SJCRH30 (cell line): ENCODE results near the gene ACTR3C. TPM values are rescaled to one million over a fixed set of nuclear protein-coding genes. Genes with fewer than 3 reads are reported as not detected.

ENCODE experiments used
- DNase-seq, 2 experiments: peaks; one replicate each; pipeline ENCODE4 v3.0.0-alpha.2; 2015 to 2020
- H3K27ac ChIP-seq: fragments of 250-450 bp; sonication (Bioruptor Pico); 2 replicates; pipeline ENCODE4 v1.5.1; 2020; ENCODE audit warnings: mild to moderate bottlenecking, moderate library complexity
- H3K27me3 ChIP-seq: fragments of 250-450 bp; sonication (Bioruptor Pico); 2 replicates; pipeline ENCODE4 v1.5.1; 2020; ENCODE audit warnings: mild to moderate bottlenecking, moderate library complexity
- H3K36me3 ChIP-seq: fragments of 250-450 bp; sonication (Bioruptor Pico); 2 replicates; pipeline ENCODE4 v1.5.1; 2020; ENCODE audit warnings: mild to moderate bottlenecking, moderate library complexity
- H3K4me1 ChIP-seq: fragments of 250-450 bp; sonication (Bioruptor Pico); 2 replicates; pipeline ENCODE4 v1.5.1; 2020; ENCODE audit warnings: mild to moderate bottlenecking, moderate library complexity
- H3K4me3 ChIP-seq: fragments of 250-450 bp; sonication (Bioruptor Pico); 2 replicates; pipeline ENCODE4 v1.5.1; 2020; ENCODE audit warnings: mild to moderate bottlenecking, moderate library complexity
- H3K9me3 ChIP-seq: fragments of 250-450 bp; sonication (Bioruptor Pico); replicated peaks from 2 replicates; pipeline ENCODE4 v1.5.1; 2020; ENCODE audit warnings: mild to moderate bottlenecking, moderate library complexity
- total RNA-seq: library from RNA; depleted of rRNA; stranded (reverse); fragments of >200 nt; shearing (Covaris generic); gene quantifications from 2 replicates; pipeline ENCODE4 v1.2.3, GENCODE V29; 2014

ACTR3C gene
- total RNA-seq, 1 experiment from 2014 or later, result 4.6 TPM

DNA sequence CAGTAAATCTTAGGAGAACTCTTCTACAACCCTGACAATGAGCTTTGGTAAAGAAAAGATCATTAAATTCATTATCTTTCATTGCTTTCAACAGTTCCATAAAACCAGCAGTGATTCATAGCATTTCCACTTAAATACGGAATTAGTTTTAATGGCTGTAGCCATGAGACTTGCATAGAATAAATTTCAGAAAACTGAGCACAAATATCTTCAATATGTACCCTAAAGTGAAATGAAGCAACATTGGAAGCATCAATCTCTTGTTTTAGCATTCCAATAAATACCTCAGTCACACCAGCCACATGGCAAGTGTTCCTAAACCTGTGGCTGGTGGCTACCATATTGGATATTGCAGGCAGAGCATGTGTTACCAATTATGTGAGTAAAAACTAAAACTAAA is 21.7 kb upstream of the ACTR3C start:
- H3K36me3 ChIP-seq, result no peaks in the 10 kb centered on the region

DNA sequence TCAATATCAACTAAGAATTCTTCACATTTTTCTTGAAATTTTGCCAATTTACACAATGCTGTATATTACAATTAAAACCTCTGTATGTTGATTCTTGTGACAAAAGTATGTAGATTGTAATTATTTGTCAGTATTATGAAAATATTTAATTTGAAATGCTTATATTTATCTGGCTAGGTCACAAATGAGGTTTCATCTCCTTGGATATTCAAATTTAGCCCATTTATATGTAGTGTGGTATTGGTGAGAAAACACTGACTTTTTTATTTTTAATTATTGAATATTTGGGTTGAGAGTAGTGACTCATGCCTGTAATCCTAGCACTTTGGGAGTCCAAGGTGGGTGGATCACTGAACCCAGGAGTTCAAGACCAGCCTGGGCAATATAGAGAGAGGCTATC is 21.0 kb upstream of the ACTR3C start:
- peaks cover 9% of the 10 kb centered on the region; the same call in 1 of the 2 replicates for H3K4me1 ChIP-seq
- H3K27ac ChIP-seq, result no peak overlapping the region
- H3K4me3 ChIP-seq, result no peak overlapping the region
- no peaks in the 10 kb centered on the region for H3K36me3 ChIP-seq
- H3K9me3 ChIP-seq, result peaks cover 22% of the 10 kb centered on the region
- H3K27me3 ChIP-seq, result no peaks in the 10 kb centered on the region
- no peak for DNase-seq

More for the DNA sequence above, 21.7 kb upstream of the ACTR3C start:
- H3K4me1 ChIP-seq, result peaks cover 2% of the 10 kb centered on the region; the same call in 1 of the 2 replicates
- H3K4me3 ChIP-seq, result no peak overlapping the region
- H3K27me3 ChIP-seq, result no peaks in the 10 kb centered on the region
- H3K9me3 ChIP-seq, result peaks cover 22% of the 10 kb centered on the region
- DNase-seq, result no peak
- no peak overlapping the region for H3K27ac ChIP-seq

DNA sequence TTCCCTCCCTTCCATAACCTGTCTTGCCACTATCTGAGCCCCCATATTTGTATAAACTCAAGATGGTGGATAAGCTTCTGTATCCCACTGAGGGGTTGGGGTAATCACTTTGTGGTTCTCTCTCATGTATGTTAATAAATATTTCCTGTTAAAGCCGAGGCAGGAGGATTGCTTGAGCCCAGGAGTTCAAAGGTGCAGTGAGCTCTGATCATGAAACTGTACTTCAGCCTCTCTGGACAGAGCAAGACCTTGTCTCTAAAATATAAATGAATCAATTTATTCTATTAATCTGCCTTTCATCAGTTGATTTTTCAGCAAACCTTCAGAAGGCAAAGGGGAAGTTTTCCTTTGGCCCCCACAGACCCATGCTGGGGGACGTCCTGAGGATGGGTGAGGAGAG is 19.9 kb upstream of the ACTR3C start:
- Histone ChIP-seq H3K27ac (no peak overlapping the region), H3K9me3 (peaks cover 19% of the 10 kb centered on the region), H3K27me3 (no peaks in the 10 kb centered on the region), H3K36me3 (no peaks in the 10 kb centered on the region), H3K4me3 (no peak overlapping the region), H3K4me1 (peaks cover 15% of the 10 kb centered on the region)
- no peak for DNase-seq

DNA sequence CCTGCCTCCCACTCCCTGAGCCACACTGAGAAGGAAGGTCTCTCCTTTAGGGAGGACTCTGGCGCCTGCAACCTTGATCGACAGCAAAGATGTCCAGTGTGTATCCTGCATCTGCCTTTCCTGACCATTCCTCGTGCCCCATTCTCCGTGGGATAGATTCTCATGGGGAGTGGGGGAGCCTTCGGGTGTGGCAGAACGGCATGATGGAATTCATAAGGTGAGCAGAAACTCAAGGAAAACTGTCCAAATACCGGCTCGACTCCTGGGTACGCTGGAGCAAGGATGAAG is 18.7 kb upstream of the ACTR3C start:
- Histone ChIP-seq H3K4me1 (peaks cover 25% of the 10 kb centered on the region), H3K27ac (peak overlapping the region; percentile 29; the same call in 1 of the 2 replicates), H3K27me3 (no peaks in the 10 kb centered on the region), H3K4me3 (peak overlapping the region; percentile 79), H3K9me3 (peaks cover 15% of the 10 kb centered on the region), H3K36me3 (no peaks in the 10 kb centered on the region)
- DNase-seq, result no peak

DNA sequence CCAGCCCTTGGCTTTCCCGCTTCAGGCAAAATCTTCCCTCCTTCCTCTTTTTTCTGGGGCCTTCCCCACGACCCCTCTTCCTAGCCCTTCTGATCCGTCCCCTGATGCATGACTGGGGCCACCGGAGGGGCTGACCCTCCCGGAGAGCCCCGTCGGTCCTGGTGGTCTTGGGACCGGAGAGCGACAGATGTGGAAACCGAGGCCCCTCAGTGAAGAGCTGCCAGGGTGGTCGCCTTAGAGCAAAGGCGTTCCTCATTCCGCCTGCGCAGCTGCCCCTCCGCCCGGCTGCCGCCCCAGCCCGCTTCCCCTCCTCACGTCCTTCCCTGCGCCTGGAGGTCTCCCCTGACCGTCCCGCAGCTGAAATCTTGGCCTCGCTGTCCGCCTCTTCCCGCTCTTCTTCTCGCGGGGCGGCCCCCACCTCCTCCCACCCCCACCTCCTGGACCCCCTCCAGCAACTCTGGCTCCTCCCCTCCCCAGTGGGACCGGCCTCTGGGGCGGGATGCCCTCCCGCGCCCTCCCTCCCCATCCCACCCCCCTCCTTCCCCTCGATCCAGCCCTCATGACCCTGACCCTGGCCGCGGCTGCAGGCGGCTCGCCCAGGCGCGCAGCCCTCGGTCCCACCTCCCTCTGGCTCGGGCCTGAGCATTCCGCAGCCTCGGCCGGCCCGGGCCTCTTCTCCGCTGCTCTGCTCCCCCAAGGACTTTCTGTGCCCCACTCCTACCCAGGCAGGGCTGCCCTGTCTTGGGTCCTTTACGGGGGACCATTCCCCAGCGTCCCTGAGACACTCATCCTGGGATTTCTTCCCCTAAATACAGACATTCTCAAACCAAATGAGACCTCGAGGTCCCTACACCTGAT is 18.1 kb upstream of the ACTR3C start, which contains the start of gene RARRES2:
TSS of gene RARRES2 (minus strand) at position 367 of the 858 bp plus-strand sequence. CDS start 1,020 bp downstream, outside the sequence.
- Histone ChIP-seq H3K27me3 (no peaks in the 10 kb centered on the region), H3K9me3 (peaks cover 15% of the 10 kb centered on the region), H3K27ac (peak within 1 kb of the TSS; percentile 83), H3K4me3 (peak within 1 kb of the TSS; percentile 79), H3K4me1 (peaks cover 25% of the 10 kb centered on the region), H3K36me3 (no peaks in the 10 kb centered on the region)
- peak; percentile 60 to 72 for DNase-seq

DNA sequence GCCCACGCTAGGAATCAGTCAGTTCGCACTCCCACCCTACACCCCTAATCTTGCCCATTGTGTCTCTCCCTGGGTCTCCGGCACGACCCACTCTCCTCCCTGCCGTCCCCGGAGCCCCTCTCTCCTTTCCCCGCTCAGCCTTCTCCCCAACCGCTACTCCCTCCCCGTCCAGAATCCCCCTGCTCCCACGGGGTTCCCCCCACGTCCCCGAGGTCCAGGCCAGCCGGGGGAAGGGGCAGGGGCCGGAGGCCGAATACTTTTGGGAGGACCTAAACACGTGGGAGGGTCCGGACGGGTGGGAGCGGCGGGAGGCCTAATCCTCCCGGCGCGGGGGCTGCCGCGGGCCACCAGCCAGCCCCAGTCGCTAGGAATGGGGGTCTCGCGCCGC is 17.5 kb upstream of the ACTR3C start:
- peak overlapping the region; percentile 83 for H3K27ac ChIP-seq
- DNase-seq, result no peak
- peak overlapping the region; percentile 79 for H3K4me3 ChIP-seq

DNA sequence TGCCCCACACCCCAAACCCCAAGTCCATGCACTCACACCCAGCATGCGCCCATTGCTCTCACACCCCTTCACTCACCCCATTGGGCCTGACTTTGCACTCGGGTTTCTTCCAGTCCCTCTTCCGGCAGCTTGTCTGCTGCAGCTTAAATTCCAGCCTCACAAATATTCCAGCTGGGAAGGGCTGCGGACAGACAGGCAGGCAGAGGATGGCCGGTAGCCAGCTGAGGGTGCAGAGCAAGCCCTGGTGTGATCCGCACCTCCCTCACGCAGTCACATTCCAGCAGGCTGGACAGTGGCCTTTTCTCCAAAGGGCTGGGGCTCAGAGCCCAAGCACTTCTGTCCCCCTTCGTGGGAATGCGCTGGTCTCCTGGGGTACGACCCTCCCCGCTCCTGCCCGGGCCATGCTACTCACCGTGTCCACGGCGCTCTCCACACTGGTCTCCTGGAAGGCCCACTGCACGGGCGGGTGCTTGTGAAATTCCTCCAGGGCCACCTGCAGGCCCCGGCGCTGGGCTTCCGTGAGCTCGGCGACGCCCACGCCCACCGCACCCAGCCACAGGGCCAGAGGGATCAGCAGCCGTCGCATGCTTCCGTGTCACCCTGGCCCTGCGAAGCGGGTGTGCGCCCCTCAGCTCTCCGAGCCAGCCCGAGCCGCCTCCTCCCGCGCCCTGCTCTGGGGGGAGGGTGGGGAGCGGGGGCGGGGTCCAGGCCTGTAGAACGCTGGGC is 16.8 kb upstream of the ACTR3C start:
- Histone ChIP-seq H3K9me3 (peaks cover 15% of the 10 kb centered on the region), H3K36me3 (no peaks in the 10 kb centered on the region), H3K27me3 (no peaks in the 10 kb centered on the region), H3K4me3 (peak overlapping the region; percentile 79), H3K27ac (peak overlapping the region; percentile 83; the same call in 1 of the 2 replicates), H3K4me1 (peaks cover 25% of the 10 kb centered on the region)
- DNase-seq, result peak; percentile 63 to 67

More for the DNA sequence above, 17.5 kb upstream of the ACTR3C start:
- H3K27me3 ChIP-seq, result no peaks in the 10 kb centered on the region
- H3K4me1 ChIP-seq, result peaks cover 25% of the 10 kb centered on the region
- H3K36me3 ChIP-seq, result no peaks in the 10 kb centered on the region
- peaks cover 15% of the 10 kb centered on the region for H3K9me3 ChIP-seq

DNA sequence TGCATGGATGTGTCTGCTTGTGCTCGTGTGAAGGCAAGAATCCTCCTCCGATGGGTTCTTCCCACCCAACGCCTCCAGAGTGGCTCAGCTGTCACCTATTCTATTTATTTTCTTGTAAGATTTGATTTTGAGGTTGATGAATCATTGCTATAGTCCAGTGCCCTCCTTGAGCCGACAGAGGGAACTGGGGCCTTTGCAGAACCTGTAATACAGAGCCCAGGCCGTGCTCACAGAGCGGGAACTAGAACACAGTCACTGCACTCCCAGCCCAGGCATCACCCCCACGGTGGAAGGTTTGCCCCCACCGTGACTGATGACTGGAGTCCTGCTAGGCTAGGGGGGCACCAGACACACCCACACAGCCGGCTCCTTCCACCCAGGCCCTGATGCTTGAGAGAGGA is 16.1 kb upstream of the ACTR3C start:
- no peaks in the 10 kb centered on the region for H3K27me3 ChIP-seq
- DNase-seq, result no peak
- peaks cover 9% of the 10 kb centered on the region for H3K9me3 ChIP-seq
- peak overlapping the region; percentile 79 for H3K4me3 ChIP-seq
- peaks cover 25% of the 10 kb centered on the region for H3K4me1 ChIP-seq
- no peak overlapping the region for H3K27ac ChIP-seq
- no peaks in the 10 kb centered on the region for H3K36me3 ChIP-seq

DNA sequence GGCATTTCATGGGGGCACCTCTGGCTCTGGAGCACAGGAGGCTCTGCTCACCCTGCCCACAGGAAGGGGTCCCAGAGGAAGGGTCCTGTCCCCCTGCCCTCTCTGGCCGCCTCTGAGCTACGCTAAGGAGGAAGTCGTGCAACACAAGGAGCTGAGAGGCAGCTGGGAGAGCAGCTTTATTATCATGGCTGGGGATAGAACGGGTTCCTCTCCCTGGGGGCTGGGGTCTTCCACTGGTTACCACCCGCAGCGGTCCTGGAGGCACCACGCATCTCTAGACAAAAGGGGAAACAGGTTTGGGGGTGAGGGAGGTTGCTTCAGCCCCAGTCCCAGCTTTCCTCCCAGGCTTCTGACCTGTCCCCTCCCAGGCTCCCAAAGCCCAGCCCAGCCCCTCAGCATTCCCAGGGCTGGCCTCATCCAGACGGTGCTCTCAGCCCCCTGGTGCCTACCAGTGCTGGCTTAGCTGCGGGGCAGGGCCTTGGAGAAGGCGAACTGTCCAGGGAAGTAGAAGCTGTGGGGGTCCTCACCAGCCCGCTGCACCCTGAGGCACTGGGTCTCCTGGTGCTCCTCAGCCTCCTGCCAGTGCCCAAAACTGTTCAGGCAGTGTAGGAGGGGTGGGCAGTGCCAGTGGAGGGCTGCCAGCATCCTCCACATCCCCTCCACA is 15.0 kb upstream of the ACTR3C start:
- no peak for DNase-seq
- no peak overlapping the region; the same call in 1 of the 2 replicates for H3K27ac ChIP-seq
- H3K4me3 ChIP-seq, result no peak overlapping the region
- peaks cover 25% of the 10 kb centered on the region for H3K4me1 ChIP-seq
- H3K27me3 ChIP-seq, result no peaks in the 10 kb centered on the region
- no peaks in the 10 kb centered on the region; the same call in 1 of the 2 replicates for H3K9me3 ChIP-seq
- no peaks in the 10 kb centered on the region for H3K36me3 ChIP-seq

DNA sequence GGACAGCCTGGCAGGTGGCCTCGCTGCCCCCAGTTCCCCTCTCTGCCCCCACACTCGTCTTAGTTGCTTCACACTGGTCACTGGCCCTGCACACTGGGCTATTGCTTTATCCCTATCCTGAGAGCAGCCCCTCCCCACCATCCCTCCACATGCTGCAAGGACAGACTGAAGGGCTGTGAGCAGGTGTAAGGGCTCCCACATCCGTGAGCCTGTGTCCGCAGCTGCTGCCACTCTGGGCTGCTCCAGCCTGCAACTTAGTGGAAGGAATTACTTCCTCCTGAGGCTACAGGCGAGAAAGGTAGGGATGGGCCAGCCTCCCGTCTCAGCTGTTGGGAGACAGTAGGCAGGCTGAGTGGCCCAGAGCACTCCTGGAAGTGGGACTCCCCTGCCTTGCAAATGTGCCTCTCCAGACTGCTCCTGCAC is 14.3 kb upstream of the ACTR3C start:
- Histone ChIP-seq H3K9me3 (no peaks in the 10 kb centered on the region), H3K27me3 (no peaks in the 10 kb centered on the region), H3K4me3 (no peak overlapping the region), H3K27ac (no peak overlapping the region; the same call in 1 of the 2 replicates), H3K4me1 (peaks cover 25% of the 10 kb centered on the region), H3K36me3 (no peaks in the 10 kb centered on the region)
- DNase-seq, result peak; percentile 72 to 81

DNA sequence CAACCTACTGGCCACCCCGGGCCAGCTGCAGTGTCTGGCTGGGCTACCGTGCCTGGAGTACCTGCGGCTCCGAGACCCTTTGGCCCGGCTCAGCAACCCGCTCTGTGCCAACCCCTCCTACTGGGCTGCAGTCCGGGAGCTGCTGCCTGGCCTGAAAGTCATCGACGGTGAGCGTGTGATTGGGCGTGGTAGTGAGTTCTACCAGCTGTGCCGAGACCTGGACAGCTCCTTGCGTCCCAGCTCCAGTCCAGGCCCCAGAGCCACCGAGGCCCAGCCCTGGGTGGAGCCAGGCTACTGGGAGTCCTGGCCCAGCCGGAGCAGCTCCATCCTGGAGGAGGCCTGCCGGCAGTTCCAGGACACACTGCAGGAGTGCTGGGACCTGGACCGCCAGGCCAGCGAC is 13.8 kb upstream of the ACTR3C start:
- no peaks in the 10 kb centered on the region for H3K36me3 ChIP-seq
- H3K27me3 ChIP-seq, result no peaks in the 10 kb centered on the region
- H3K4me1 ChIP-seq, result peaks cover 25% of the 10 kb centered on the region
- no peaks in the 10 kb centered on the region for H3K9me3 ChIP-seq
- no peak overlapping the region for H3K27ac ChIP-seq
- DNase-seq, result no peak
- H3K4me3 ChIP-seq, result no peak overlapping the region

DNA sequence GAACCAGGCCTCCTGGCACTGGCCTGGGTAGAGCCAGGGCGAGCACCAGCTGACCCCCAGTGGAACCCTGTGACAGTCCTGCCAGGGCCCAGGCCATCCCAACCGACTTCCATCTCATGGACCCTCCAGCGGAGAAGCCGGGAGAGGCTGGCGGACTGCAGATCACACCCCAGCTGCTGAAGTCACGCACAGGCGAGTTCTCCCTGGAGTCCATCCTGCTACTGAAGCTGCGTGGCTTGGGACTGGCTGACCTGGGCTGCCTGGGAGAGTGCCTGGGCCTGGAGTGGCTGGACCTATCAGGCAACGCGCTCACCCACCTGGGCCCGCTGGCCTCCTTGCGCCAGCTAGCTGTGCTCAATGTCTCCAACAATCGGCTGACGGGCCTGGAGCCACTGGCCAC is 13.4 kb upstream of the ACTR3C start:
- no peaks in the 10 kb centered on the region for H3K27me3 ChIP-seq
- H3K4me1 ChIP-seq, result peaks cover 25% of the 10 kb centered on the region
- DNase-seq, result no peak
- H3K4me3 ChIP-seq, result no peak overlapping the region
- no peaks in the 10 kb centered on the region for H3K9me3 ChIP-seq
- H3K36me3 ChIP-seq, result no peaks in the 10 kb centered on the region
- no peak overlapping the region for H3K27ac ChIP-seq

DNA sequence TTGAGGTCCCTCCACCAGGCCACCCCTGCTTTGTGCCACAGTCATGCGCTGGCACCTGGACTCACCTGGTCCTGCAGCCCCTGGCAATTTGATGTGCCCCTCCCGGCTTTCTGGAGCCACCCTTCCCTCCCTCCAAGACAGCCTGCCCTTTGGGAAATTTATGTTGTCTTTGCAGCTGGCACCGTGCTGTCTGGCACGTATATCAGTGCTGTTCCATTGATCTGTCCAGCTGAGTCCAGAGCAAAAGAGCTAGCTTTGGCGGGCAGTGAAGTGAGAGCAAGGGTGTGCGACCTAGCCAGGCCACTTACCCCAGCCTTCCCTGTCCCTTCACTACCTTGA is 12.4 kb upstream of the ACTR3C start:
- DNase-seq, result no peak
- H3K4me1 ChIP-seq, result peaks cover 25% of the 10 kb centered on the region
- no peaks in the 10 kb centered on the region for H3K27me3 ChIP-seq
- no peaks in the 10 kb centered on the region for H3K36me3 ChIP-seq
- no peak overlapping the region for H3K4me3 ChIP-seq
- H3K27ac ChIP-seq, result no peak overlapping the region
- H3K9me3 ChIP-seq, result no peaks in the 10 kb centered on the region

DNA sequence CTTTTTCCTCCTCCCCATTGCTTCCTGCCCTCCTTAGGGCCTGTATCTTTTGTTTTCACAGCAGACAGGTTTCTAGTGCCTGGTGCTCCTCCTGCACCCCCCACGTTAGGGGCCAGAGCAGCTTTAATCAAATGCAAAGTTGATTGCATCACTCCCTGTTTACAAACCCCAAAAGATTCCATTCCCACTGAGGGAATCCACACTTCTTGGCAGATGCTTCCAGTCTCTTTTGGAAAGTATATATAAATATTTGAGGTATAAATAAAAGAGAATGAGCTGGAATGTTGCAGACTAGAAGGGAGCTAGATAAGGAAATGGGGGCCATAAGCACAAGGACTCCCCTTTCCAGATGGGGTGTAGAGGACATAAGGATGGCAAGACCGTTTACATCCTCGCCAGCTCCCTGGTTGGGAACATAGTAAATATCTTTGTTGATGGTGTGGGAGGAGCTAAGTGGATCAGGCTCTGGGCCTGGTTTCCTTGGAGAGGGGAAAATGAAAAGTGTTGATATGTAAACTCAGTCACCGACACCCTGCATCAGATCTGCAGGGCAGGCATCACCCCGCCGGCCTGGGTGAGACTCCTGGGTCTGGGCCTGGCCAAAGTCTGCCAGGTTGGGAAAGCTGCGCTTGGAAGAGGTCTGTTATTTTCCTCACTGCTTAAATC is 11.9 kb upstream of the ACTR3C start:
- H3K36me3 ChIP-seq, result no peaks in the 10 kb centered on the region
- H3K27ac ChIP-seq, result no peak overlapping the region
- peaks cover 25% of the 10 kb centered on the region for H3K4me1 ChIP-seq
- no peak for DNase-seq
- no peaks in the 10 kb centered on the region for H3K9me3 ChIP-seq
- H3K4me3 ChIP-seq, result no peak overlapping the region
- H3K27me3 ChIP-seq, result no peaks in the 10 kb centered on the region
